DND-41 (cell line): ENCODE measurements around the gene CCDC38.
A peak's percentile ranks its signal among the peaks of the same experiment; 100 is the strongest.

Experiments used
- ATAC-seq: fragments of 200-7000 bp; cut with Tn5 transposase; 3 replicates; pipeline ENCODE4 v1.9.1; 2021; ENCODE audit warnings: low read depth; ENCODE audit not compliant: insufficient read depth
- DNase-seq: peaks from one replicate; pipeline ENCODE4 v3.0.0-alpha.2; 2020
- H2AFZ ChIP-seq: 2 replicates; pipeline ENCODE4 v1.6.0; 2012; ENCODE audit warnings: low read depth, low read length
- H3K27ac ChIP-seq: 2 replicates; pipeline ENCODE4 v1.5.1; 2012; ENCODE audit warnings: low read length, inconsistent platforms
- H3K27me3 ChIP-seq: fragments of 200-600 bp; sonication (generic); 2 replicates; pipeline ENCODE4 v1.6.0; 2012; ENCODE audit warnings: low read length, mild to moderate bottlenecking, inconsistent platforms; ENCODE audit not compliant: insufficient read depth, poor library complexity
- H3K36me3 ChIP-seq: 2 replicates; pipeline ENCODE4 v1.5.1; 2012; ENCODE audit warnings: low read length, inconsistent platforms; ENCODE audit not compliant: insufficient read depth
- H3K4me1 ChIP-seq: 2 replicates; pipeline ENCODE4 v1.5.1; 2012; ENCODE audit warnings: mild to moderate bottlenecking, low read length; ENCODE audit not compliant: insufficient read depth
- H3K4me2 ChIP-seq: 2 replicates; pipeline ENCODE4 v1.6.0; 2012; ENCODE audit warnings: mild to moderate bottlenecking, moderate library complexity, low read length, inconsistent platforms; ENCODE audit not compliant: insufficient read depth
- H3K4me3 ChIP-seq, 2 experiments: fragments of 200-600 bp in 1 of 2; shearing (Covaris generic) in 1 of 2; 2 replicates each; pipeline ENCODE4 v1.5.1; 2012 to 2016; ENCODE audit warnings: inconsistent platforms in 2 of 2, low read length in 2 of 2, mild to moderate bottlenecking in 2 of 2, low read depth in 1 of 2, moderate library complexity in 1 of 2
- H3K79me2 ChIP-seq: 2 replicates; pipeline ENCODE4 v1.6.0; 2012; ENCODE audit warnings: low read length, inconsistent platforms; ENCODE audit not compliant: insufficient read depth
- H3K9ac ChIP-seq: 2 replicates; pipeline ENCODE4 v1.6.0; 2012; ENCODE audit warnings: low read depth, mild to moderate bottlenecking, inconsistent platforms, low read length, moderate library complexity
- H3K9me3 ChIP-seq: 2 replicates; pipeline ENCODE4 v1.5.1; 2012; ENCODE audit warnings: low read length, moderate library complexity, mild to moderate bottlenecking, inconsistent platforms; ENCODE audit not compliant: insufficient read depth, severe bottlenecking
- H4K20me1 ChIP-seq: 2 replicates; pipeline ENCODE4 v1.6.0; 2012; ENCODE audit warnings: low read length; ENCODE audit not compliant: insufficient read depth
- CTCF ChIP-seq: IDR thresholded peaks from 2 replicates; pipeline ENCODE4 v1.5.1; 2012; ENCODE audit warnings: borderline replicate concordance, low read length, moderate library complexity, mild to moderate bottlenecking; ENCODE audit not compliant: poor library complexity, severe bottlenecking; ENCODE audit errors: extremely low read depth
- EZH2 ChIP-seq: IDR thresholded peaks from 3 replicates; pipeline ENCODE4 v1.6.1; 2012; ENCODE audit warnings: borderline replicate concordance, low read depth, mild to moderate bottlenecking, moderate library complexity, low read length, inconsistent platforms; ENCODE audit not compliant: severe bottlenecking

The CCDC38 gene

GRCh38 chr12:95942524-95943329 lies at the start of gene CCDC38:
Gene CCDC38, minus strand, starts transcription at chr12:95942614. Its CDS starts 6,105 bp downstream, at chr12:95936509.
- no peaks in the 10 kb centered on the region; the same call in 1 of the 2 replicates for H3K79me2 ChIP-seq
- peak within 1 kb of the TSS; percentile 92 to 99 for H3K4me3 ChIP-seq
- ATAC-seq (peak; percentile 93), DNase-seq (peak; percentile 91)
- peak within 1 kb of the TSS; percentile 95 for H3K27ac ChIP-seq
- H2AFZ ChIP-seq, result peak within 1 kb of the TSS; percentile 98
- H3K36me3 ChIP-seq, result no peaks in the 10 kb centered on the region
- TF ChIP-seq EZH2 (no peak), CTCF (no peak)
- H3K4me2 ChIP-seq, result peak within 1 kb of the TSS; percentile 98
- peaks cover 14% of the 10 kb centered on the region for H3K4me1 ChIP-seq
- H3K9ac ChIP-seq, result peak within 1 kb of the TSS; percentile 80
- H4K20me1 ChIP-seq, result no peaks in the 10 kb centered on the region
- no peaks in the 10 kb centered on the region for H3K27me3 ChIP-seq
- H3K9me3 ChIP-seq, result no peaks in the 10 kb centered on the region

- no peak overlapping the region for H3K27ac ChIP-seq
- no peak for ATAC-seq
- no peak overlapping the region for H3K9ac ChIP-seq
- H2AFZ ChIP-seq, result no peak overlapping the region
- no peak for DNase-seq
- H3K79me2 ChIP-seq, result no peaks in the 10 kb centered on the region
- no peak overlapping the region for H3K4me2 ChIP-seq
- no peaks in the 10 kb centered on the region for H3K36me3 ChIP-seq
- H3K9me3 ChIP-seq, result no peaks in the 10 kb centered on the region
- H3K4me1 ChIP-seq, result no peaks in the 10 kb centered on the region
- TF ChIP-seq EZH2 (no peak), CTCF (no peak)
- no peaks in the 10 kb centered on the region for H4K20me1 ChIP-seq
- no peak overlapping the region for H3K4me3 ChIP-seq
- no peaks in the 10 kb centered on the region for H3K27me3 ChIP-seq
Observed at GRCh38 chr12:95990136-95990535, 47.7 kb upstream of the CCDC38 start.

GRCh38 chr12:95989504-95990123 lies 47.2 kb upstream of the CCDC38 start:
- no peaks in the 10 kb centered on the region for H3K9me3 ChIP-seq
- ATAC-seq (no peak), DNase-seq (no peak)
- TF ChIP-seq CTCF, result no peak
- TF ChIP-seq EZH2, result no peak
- no peak overlapping the region for H3K27ac ChIP-seq
- no peaks in the 10 kb centered on the region for H3K27me3 ChIP-seq
- no peak overlapping the region for H2AFZ ChIP-seq
- H4K20me1 ChIP-seq, result no peaks in the 10 kb centered on the region
- no peak overlapping the region for H3K4me2 ChIP-seq
- no peaks in the 10 kb centered on the region for H3K36me3 ChIP-seq
- H3K4me1 ChIP-seq, result no peaks in the 10 kb centered on the region
- H3K9ac ChIP-seq, result no peak overlapping the region
- H3K4me3 ChIP-seq, result no peak overlapping the region
- no peaks in the 10 kb centered on the region for H3K79me2 ChIP-seq
